GM23338 (cell line): ENCODE measurements around the gene ZNF143.

Experiments
- CREB1 ChIP-seq: fragments of 250-450 bp; sonication (Bioruptor Pico); IDR thresholded peaks from 2 replicates; pipeline ENCODE4 v1.5.0; 2020; ENCODE audit warnings: low read depth, mild to moderate bottlenecking, moderate library complexity
- EZH2 ChIP-seq: fragments of 200-600 bp; sonication (generic); IDR thresholded peaks from one replicate; pipeline ENCODE4 v1.8.0; 2017; ENCODE audit warnings: antibody characterized with exemption, mild to moderate bottlenecking, low read depth; ENCODE audit not compliant: unreplicated experiment
- EZH2phosphoT487 ChIP-seq: fragments of 200-600 bp; sonication (generic); IDR thresholded peaks from one replicate; pipeline ENCODE4 v1.8.1; 2018; ENCODE audit warnings: antibody characterized with exemption; ENCODE audit not compliant: unreplicated experiment
- JUNB ChIP-seq: IDR thresholded peaks from one replicate; pipeline ENCODE4 v1.6.1; 2016; ENCODE audit warnings: antibody characterized with exemption; ENCODE audit not compliant: unreplicated experiment
- POLR2AphosphoS5 ChIP-seq: IDR thresholded peaks from 2 replicates; pipeline ENCODE4 v1.6.1; 2016; ENCODE audit warnings: antibody characterized with exemption, low read depth
- ZNF331 ChIP-seq: fragments of 250-450 bp; sonication (Bioruptor Pico); IDR thresholded peaks from 2 replicates; pipeline ENCODE4 v1.5.0; 2020; ENCODE audit warnings: low read depth, mild to moderate bottlenecking, moderate library complexity
- TF ChIP-seq, protein P1 (sequence below), 2 experiments: fragments of 200-600 bp in 1 of 2; sonication (generic) in 1 of 2; conservative IDR thresholded peaks; 2 replicates each; pipeline versions ENCODE4 v1.5.1 to v1.6.1; 2016 to 2017; ENCODE audit warnings: antibody characterized with exemption in 2 of 2, low read depth in 2 of 2, mild to moderate bottlenecking in 2 of 2, moderate library complexity in 1 of 2
- TF ChIP-seq, protein P2 (sequence below): IDR thresholded peaks from 2 replicates; pipeline ENCODE4 v1.6.1; 2016; ENCODE audit warnings: antibody characterized with exemption
- TF ChIP-seq, protein P3 (sequence below): IDR thresholded peaks from one replicate; pipeline ENCODE4 v1.6.1; 2018; ENCODE audit warnings: antibody characterized with exemption; ENCODE audit not compliant: unreplicated experiment

DNA sequence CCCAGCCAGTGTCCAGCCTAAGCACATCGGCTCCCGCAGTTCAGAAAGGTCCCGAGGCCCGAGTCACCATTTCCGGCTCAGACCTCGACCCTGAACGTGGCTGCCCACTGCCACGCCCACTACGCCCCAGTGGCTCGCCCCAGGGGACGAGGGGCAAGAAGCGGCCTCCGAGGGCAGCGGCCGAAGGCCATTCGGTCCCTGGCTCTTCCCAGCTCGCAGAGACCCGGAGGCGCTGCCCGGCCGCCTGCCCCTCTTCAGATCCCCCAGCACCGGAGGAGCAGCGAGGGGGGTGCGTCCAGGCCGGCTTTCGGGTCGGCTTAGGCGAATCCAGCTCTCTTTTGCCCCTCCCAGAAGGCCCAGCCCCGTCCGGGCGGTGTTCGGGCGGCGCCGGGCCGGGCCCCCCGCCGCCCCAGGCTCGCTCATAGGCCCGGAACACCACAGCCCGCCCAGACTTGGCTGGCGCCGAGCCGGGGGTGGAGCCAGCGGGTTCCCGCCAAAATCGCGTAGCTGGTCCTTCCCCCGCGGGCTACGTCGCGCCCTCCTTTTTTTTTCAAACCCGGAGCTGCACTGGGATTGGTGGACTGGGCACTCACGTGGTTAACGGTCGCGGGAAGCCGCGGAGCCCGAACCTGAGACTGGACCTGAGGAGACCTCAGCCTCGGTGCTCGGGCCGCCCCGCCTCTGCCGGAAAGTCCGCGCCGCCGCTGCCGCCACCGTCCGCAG lies 112.4 kb downstream of the ZNF143 start, which contains the start of gene WEE1:
- no peak for TF ChIP-seq EZH2
- TF ChIP-seq, protein P1, sequence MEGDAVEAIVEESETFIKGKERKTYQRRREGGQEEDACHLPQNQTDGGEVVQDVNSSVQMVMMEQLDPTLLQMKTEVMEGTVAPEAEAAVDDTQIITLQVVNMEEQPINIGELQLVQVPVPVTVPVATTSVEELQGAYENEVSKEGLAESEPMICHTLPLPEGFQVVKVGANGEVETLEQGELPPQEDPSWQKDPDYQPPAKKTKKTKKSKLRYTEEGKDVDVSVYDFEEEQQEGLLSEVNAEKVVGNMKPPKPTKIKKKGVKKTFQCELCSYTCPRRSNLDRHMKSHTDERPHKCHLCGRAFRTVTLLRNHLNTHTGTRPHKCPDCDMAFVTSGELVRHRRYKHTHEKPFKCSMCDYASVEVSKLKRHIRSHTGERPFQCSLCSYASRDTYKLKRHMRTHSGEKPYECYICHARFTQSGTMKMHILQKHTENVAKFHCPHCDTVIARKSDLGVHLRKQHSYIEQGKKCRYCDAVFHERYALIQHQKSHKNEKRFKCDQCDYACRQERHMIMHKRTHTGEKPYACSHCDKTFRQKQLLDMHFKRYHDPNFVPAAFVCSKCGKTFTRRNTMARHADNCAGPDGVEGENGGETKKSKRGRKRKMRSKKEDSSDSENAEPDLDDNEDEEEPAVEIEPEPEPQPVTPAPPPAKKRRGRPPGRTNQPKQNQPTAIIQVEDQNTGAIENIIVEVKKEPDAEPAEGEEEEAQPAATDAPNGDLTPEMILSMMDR (conservative IDR thresholded peaks at IDR 0.05; ENCODE audit: low read depth in 2 of 2) = no peak
- no peak for TF ChIP-seq EZH2phosphoT487
- TF ChIP-seq, protein P2, sequence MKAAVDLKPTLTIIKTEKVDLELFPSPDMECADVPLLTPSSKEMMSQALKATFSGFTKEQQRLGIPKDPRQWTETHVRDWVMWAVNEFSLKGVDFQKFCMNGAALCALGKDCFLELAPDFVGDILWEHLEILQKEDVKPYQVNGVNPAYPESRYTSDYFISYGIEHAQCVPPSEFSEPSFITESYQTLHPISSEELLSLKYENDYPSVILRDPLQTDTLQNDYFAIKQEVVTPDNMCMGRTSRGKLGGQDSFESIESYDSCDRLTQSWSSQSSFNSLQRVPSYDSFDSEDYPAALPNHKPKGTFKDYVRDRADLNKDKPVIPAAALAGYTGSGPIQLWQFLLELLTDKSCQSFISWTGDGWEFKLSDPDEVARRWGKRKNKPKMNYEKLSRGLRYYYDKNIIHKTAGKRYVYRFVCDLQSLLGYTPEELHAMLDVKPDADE = no peak; the same call in 1 of the 2 replicates
- peak; percentile 80 for TF ChIP-seq POLR2AphosphoS5
- TF ChIP-seq, protein P3, sequence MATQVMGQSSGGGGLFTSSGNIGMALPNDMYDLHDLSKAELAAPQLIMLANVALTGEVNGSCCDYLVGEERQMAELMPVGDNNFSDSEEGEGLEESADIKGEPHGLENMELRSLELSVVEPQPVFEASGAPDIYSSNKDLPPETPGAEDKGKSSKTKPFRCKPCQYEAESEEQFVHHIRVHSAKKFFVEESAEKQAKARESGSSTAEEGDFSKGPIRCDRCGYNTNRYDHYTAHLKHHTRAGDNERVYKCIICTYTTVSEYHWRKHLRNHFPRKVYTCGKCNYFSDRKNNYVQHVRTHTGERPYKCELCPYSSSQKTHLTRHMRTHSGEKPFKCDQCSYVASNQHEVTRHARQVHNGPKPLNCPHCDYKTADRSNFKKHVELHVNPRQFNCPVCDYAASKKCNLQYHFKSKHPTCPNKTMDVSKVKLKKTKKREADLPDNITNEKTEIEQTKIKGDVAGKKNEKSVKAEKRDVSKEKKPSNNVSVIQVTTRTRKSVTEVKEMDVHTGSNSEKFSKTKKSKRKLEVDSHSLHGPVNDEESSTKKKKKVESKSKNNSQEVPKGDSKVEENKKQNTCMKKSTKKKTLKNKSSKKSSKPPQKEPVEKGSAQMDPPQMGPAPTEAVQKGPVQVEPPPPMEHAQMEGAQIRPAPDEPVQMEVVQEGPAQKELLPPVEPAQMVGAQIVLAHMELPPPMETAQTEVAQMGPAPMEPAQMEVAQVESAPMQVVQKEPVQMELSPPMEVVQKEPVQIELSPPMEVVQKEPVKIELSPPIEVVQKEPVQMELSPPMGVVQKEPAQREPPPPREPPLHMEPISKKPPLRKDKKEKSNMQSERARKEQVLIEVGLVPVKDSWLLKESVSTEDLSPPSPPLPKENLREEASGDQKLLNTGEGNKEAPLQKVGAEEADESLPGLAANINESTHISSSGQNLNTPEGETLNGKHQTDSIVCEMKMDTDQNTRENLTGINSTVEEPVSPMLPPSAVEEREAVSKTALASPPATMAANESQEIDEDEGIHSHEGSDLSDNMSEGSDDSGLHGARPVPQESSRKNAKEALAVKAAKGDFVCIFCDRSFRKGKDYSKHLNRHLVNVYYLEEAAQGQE = no peak
- TF ChIP-seq JUNB = no peak
- no peak for TF ChIP-seq ZNF331 (CRISPR knock-in tag)
- peak; percentile 86 for TF ChIP-seq CREB1
